GM18508 (cell line): ENCODE data around the gene ERVH48-1.
"Not testable (repeated sequence)": the region's sequence is repeated elsewhere in the genome, so short reads cannot be mapped to it uniquely, and the experiment has no call there.

Experiments
- ATAC-seq: cut with Tn5 transposase; IDR thresholded peaks from one replicate; pipeline ENCODE4 v1.9.1; 2021; ENCODE audit warnings: moderate number of reproducible peaks; ENCODE audit not compliant: insufficient read depth, unreplicated experiment

The ERVH48-1 gene

GRCh38 chr21:42939582-42940413, 14.4 kb upstream of the ERVH48-1 start:
- no peak for ATAC-seq

DNA sequence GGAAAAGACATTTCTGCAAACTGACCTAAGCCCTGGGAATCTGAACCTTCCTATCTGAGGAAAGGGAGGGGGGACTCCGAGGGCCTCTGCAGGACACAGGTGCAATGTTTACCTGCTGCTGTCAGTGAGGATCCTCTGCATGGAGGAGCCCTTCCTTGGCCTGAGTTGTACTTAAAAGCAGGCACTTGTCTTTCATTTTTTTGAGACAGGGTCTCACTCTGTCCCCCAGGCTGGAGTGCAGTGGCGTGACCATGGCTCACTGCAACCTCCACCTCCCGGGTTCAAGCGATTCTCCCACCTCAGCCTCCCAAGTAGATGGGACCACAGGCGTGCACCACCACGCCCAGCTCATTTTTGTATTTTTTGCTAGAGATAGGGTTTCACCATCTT, 13.2 kb upstream of the ERVH48-1 start:
- not testable (repeated sequence) for ATAC-seq

- no peak for ATAC-seq
Observed at GRCh38 chr21:42937960-42938605, 12.7 kb upstream of the ERVH48-1 start.

- ATAC-seq, result not testable (repeated sequence)
Observed at GRCh38 chr21:42937034-42937940, 11.9 kb upstream of the ERVH48-1 start.

GRCh38 chr21:42936360-42936759, 10.9 kb upstream of the ERVH48-1 start:
- not testable (repeated sequence) for ATAC-seq

GRCh38 chr21:42933973-42934372, 8.5 kb upstream of the ERVH48-1 start:
- not testable (repeated sequence) for ATAC-seq

DNA sequence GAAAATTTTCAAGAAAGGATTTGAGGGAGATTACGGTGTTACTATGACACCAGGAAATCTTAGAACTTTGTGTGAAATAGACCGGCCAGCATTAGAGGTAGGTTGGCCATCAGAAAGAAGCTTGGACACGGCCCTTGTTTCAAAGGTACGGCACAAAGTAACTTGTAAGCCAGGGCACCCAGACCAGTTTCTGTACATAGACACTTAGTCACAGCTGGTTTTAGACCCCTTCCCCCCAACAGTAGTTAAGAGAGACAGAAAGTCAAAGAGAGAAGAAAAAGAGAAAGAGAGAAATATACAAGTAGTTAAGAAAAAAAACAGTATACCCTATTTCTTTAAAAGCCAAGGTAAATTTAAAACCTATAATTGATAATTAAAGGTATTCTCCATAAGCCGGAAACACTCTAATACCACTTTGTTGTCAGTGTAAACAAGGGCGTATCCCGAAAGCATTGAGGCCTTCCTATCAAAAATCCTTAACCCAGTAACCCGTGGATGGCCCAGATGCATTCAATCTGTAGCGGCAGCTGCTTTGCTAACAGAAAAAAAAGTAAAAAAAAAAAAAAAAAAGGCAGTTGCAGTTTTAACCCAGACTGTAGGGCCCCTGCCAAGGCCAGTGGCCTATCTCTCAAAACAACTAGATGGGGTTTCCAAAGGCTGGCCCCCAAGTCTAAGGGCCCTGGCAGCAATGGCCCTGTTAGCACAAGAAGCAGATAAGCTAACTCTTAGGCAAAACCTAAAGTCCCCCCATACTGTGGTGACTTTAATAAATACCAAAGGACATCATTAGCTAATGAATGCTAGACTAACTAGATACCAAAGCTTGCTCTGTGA, 7.9 kb upstream of the ERVH48-1 start:
- ATAC-seq, result not testable (repeated sequence)

- not testable (repeated sequence) for ATAC-seq
Observed at GRCh38 chr21:42932378-42933136, 7.1 kb upstream of the ERVH48-1 start.

GRCh38 chr21:42931560-42932235, 6.3 kb upstream of the ERVH48-1 start:
- no peak for ATAC-seq

DNA sequence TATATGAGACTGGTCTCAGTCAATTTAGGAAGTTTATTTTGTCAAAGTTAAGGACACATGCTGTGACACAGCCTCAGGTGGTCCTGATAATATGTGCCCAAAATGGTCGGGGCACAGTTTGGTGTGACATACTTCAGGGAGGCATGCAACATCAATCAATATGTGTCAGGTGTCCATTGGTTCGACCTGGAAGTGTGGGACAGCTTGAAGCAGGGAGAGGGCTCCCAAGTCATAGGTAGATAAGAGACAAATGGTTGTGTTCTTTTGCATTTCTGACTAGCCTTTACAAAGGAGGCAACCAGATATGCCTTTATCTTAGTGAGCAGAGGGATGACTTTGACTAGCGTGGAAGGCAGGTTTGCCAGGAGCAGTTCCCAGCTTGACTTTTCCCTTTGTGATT, 4.5 kb upstream of the ERVH48-1 start:
- no peak for ATAC-seq

GRCh38 chr21:42927474-42928200, 2.2 kb upstream of the ERVH48-1 start:
- ATAC-seq, result not testable (repeated sequence)

DNA sequence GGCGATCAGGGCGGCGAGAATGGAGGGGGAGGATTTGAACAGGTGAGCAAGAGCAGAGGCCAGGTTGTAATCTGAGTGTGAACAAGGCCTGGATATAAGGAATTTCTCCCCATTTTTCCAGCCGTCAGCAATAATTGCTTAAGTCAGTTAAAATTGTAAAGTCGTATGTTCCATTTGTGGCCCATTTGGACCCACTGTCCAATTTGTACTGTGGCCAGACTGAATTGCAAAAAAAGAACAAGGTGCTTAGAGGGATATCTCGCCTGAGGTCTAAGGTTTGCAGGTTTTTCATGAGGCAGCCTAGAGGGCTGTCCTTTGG, 1.0 kb downstream of the ERVH48-1 start:
- ATAC-seq, result no peak

GRCh38 chr21:42923553-42924432, 1.6 kb downstream of the ERVH48-1 start:
- ATAC-seq, result no peak

DNA sequence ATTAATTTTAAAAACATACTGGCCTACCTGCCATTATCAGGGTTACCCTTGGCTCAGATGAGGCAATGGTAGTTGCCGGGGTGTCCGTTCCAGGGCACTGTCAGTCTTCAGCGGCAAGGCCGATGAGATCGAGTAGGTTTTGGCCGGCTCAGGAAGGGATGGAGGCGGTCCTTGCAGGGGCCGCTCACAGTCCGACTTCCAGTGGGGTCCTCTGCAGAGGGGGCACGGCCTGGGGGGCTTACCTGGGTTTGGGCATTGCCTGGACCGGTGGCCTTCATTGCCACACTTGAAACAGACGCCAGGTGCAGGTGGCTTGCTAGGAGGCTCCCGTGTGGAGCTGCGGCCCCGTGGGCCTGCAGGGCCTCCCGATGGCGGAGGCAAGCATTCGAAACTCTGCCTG, 2.5 kb downstream of the ERVH48-1 start:
- ATAC-seq, result no peak

GRCh38 chr21:42921927-42922326, 3.5 kb downstream of the ERVH48-1 start:
- no peak for ATAC-seq

GRCh38 chr21:42918291-42918690, 7.1 kb downstream of the ERVH48-1 start:
- no peak for ATAC-seq

GRCh38 chr21:42913476-42913875, 12.0 kb downstream of the ERVH48-1 start:
- no peak for ATAC-seq
